ENCODE data around the gene HUNK. TPM values are rescaled to one million over a fixed set of nuclear protein-coding genes. Genes with fewer than 3 reads are reported as not detected.
"Not testable (repeated sequence)": the region's sequence is repeated elsewhere in the genome, so short reads cannot be mapped to it uniquely, and the experiment has no call there.

HUNK gene
- total and polyA plus RNA-seq, 8 donors, result 2.6 to 17.0 (median 9.0) TPM

DNA sequence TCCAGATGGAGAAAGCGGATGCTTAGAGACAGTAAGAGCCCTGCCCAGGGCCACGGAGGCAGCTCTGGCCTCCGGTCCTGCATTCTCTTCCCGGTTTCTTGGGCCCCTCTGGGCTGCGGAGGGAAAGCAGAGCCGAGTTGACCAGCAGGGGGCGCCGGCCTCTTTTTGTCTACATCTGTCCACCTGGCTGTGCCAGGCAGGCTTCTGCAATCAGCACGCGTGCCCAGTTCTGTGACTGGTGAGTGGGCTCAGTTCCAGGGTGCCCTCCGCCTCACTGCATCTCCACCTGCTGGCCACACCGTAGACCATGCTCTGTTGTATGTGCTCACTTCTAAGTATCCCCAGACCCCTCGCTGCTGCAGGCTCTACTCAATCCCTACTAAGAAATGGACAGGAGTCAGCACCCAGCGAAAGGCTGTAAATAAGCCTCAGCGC lies 6.7 kb upstream of the HUNK start:
- H3K4me1 ChIP-seq, result peaks cover 0 to 5% (median 0%) of the 10 kb centered on the region in 3 donors
- H3K36me3 ChIP-seq, result no peaks in the 10 kb centered on the region
- DNase-seq (peak; percentile 94 to 99 (median 98)), ATAC-seq (peak; percentile 97 to 99 (median 98)), FAIRE-seq (no peak)
- TF ChIP-seq, protein P1, sequence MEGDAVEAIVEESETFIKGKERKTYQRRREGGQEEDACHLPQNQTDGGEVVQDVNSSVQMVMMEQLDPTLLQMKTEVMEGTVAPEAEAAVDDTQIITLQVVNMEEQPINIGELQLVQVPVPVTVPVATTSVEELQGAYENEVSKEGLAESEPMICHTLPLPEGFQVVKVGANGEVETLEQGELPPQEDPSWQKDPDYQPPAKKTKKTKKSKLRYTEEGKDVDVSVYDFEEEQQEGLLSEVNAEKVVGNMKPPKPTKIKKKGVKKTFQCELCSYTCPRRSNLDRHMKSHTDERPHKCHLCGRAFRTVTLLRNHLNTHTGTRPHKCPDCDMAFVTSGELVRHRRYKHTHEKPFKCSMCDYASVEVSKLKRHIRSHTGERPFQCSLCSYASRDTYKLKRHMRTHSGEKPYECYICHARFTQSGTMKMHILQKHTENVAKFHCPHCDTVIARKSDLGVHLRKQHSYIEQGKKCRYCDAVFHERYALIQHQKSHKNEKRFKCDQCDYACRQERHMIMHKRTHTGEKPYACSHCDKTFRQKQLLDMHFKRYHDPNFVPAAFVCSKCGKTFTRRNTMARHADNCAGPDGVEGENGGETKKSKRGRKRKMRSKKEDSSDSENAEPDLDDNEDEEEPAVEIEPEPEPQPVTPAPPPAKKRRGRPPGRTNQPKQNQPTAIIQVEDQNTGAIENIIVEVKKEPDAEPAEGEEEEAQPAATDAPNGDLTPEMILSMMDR (IDR thresholded peaks at IDR 0.05), result peak; percentile 96 to 99 (median 97)
- no peaks in the 10 kb centered on the region for H3K27me3 ChIP-seq
- WGBS, 2 donors, result 6 to 7% methylated on average over 15 of the region's 15 CpGs
- intact Hi-C loops (cut with DNase I), result loop anchor here (5.0 to 10.0 kb wide), 3 partner anchors 389 to 396 kb away; no protein-coding TSS in a partner anchor
- no peak overlapping the region for H3K27ac ChIP-seq
- no peaks in the 10 kb centered on the region for H3K9me3 ChIP-seq
- no peak overlapping the region for H3K4me3 ChIP-seq

DNA sequence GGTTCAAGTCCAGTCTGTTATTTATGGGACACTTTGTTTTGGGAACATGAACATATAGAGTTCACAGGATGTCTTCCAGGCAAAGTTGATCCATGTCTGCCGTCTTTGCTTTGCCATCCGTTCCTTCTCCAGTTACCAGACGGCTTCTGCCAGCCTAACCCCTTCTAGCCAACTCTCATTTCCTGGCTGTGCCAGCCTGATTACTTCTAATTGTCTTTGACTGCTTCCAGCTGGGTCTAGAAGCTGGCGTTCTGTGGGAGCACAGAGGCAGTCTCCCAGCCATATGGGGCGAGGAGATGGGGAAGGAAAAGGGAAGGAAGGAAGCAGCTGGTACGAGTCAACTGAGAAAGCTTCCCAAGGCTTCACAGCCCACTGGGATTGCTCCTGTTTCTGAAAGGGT lies 3.1 kb upstream of the HUNK start:
- ATAC-seq (no peak), FAIRE-seq (no peak), DNase-seq (no peak)
- intact Hi-C loops (cut with DNase I), result loop anchor here (5.0 to 10.0 kb wide), 3 partner anchors 385 to 393 kb away; no protein-coding TSS in a partner anchor
- no peaks in the 10 kb centered on the region for H3K27me3 ChIP-seq
- peaks cover 0 to 5% (median 0%) of the 10 kb centered on the region in 3 donors for H3K4me1 ChIP-seq
- WGBS, 2 donors, result 84 to 88% methylated on average over 6 of the region's 6 CpGs
- TF ChIP-seq, protein P1 (IDR thresholded peaks at IDR 0.05), result no peak
- no peak overlapping the region for H3K27ac ChIP-seq
- H3K36me3 ChIP-seq, result no peaks in the 10 kb centered on the region
- no peaks in the 10 kb centered on the region for H3K9me3 ChIP-seq
- no peak overlapping the region for H3K4me3 ChIP-seq

DNA sequence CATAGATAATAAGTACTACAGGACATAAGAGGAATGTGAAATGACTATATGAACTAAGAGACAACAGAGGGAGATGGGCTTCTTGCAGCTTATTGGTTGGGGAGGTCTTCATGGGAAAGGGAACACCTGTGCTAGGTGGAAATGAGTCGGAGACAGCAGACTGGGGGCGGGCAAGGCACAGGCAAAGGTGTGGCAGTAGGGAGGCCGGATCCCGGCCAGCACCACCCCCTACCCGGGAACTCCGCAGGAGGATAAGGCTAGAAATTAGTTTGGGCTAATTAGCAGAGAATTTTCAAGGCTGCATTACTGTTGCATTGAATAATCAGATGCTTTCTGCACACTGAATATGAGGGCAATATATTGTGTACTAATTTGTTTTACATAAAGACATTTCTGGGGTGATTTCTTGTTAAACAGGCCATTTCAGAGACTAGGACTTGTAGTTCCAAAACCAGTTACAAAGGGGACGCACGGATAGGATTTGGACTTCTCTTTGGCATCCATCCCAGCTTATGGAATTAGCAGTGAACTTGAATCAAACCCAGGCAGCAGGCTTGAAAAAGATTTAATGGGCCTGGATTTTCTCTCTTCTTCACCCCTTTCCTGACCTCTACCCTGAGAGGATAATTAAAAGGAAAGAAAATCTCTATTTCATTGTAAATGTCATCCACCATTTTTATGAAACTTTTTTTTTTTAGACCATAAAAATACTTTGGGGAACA lies 2.2 kb upstream of the HUNK start:
- TF ChIP-seq, protein P1 (IDR thresholded peaks at IDR 0.05), result no peak
- Histone ChIP-seq H3K36me3 (no peaks in the 10 kb centered on the region), H3K27me3 (no peaks in the 10 kb centered on the region), H3K4me3 (no peak overlapping the region), H3K27ac (no peak overlapping the region), H3K4me1 (peaks cover 0 to 5% (median 4%) of the 10 kb centered on the region in 3 donors), H3K9me3 (no peaks in the 10 kb centered on the region)
- intact Hi-C loops (cut with DNase I), result no loop called here
- DNase-seq (peak in 1 of 6 donors; percentile 44), FAIRE-seq (no peak), ATAC-seq (no peak)
- 32 to 34% methylated on average over 8 of the region's 8 CpGs for WGBS, 2 donors

DNA sequence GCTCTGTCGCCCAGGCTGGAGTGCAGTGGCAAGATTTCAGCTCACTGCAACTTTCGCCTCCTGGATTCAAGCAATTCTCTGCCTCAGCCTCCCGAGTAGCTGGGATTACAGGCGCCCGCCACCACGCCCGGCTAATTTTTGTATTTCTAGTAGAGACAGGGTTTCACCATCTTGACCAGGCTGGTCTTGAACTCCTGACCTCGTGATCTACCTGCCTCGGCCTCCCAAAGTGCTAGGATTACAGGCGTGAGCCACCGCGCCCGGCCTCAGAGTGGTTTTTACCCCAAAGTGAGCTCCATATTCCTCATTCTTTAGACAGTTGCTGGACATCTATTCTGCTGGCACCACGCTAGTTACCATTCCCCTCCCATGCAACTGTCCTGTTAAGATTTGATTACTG lies 1.4 kb upstream of the HUNK start:
- 91 to 94% methylated on average over 14 of the region's 14 CpGs for WGBS, 2 donors
- H3K4me1 ChIP-seq; ATAC-seq; H3K9me3 ChIP-seq; intact Hi-C loops (cut with DNase I); H3K4me3 ChIP-seq; FAIRE-seq; DNase-seq; H3K36me3 ChIP-seq; H3K27ac ChIP-seq; H3K27me3 ChIP-seq: not testable (repeated sequence)

DNA sequence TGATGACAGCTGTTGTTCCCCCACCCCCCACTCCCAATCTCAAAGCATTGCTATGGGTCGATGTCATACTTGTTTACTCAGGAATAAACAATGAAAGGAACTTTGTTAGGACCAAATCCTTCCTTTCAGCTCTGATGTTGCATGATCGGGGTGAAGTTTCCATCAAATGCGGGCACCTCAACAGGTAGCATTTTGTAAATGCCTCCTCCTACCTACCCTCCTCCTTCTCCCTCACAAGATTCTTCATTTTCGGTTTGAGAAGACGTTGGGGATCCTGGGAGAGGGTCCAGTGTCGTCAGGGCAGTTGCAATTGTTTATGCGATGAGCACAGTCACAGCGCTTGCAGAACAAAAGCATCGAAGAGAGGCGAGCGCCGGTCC lies 758 bp upstream of the HUNK start:
- Histone ChIP-seq H3K27me3 (no peaks in the 10 kb centered on the region), H3K4me3 (peak overlapping the region; percentile 58 to 94 (median 66)), H3K36me3 (no peaks in the 10 kb centered on the region), H3K4me1 (peaks cover 2 to 9% (median 7%) of the 10 kb centered on the region in 3 donors), H3K27ac (peak overlapping the region; percentile 67 to 94 (median 88)), H3K9me3 (no peaks in the 10 kb centered on the region)
- WGBS, 2 donors, result 5 to 8% methylated on average over 12 of the region's 12 CpGs
- no peak for DNase-seq
- no peak for FAIRE-seq
- TF ChIP-seq, protein P1 (IDR thresholded peaks at IDR 0.05), result no peak
- no peak for ATAC-seq
- intact Hi-C loops (cut with DNase I), result no loop called here
